ENCODE results near the gene CCDC61.

Gene CCDC61

DNA sequence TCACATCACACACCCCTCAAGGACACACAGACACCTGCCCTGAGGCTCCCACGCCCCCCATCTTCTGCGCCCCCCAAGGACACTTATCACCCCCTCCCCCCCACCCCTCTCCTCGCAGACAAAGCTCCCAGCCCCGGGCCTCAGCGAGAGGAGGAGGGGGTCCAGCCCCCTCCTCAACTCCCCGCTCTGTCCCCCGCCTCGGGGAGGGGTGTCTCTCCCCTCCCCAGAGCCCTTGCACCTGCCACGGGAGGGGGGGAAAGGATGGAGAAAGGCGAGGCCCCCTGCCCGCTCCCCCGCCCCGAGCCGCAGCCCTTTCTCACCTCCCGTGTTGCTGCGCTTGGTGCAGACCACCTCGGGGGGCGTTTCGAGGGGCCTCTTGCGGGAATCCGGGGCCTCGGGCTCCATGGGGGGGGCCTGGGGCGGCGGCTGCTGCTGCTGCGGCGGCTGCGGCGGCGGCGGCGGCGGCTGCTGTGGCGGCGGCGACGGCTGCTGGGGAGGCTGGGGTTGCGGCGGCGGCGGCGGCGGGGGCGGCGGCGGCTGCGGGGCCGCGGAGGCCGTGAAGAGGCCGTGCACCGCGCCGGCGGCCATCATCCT, 22.2 kb upstream of the CCDC61 start:
- in situ Hi-C loops (cut with MboI; ENCODE audit: low sequenced_read_pairs), result no loop called here

DNA sequence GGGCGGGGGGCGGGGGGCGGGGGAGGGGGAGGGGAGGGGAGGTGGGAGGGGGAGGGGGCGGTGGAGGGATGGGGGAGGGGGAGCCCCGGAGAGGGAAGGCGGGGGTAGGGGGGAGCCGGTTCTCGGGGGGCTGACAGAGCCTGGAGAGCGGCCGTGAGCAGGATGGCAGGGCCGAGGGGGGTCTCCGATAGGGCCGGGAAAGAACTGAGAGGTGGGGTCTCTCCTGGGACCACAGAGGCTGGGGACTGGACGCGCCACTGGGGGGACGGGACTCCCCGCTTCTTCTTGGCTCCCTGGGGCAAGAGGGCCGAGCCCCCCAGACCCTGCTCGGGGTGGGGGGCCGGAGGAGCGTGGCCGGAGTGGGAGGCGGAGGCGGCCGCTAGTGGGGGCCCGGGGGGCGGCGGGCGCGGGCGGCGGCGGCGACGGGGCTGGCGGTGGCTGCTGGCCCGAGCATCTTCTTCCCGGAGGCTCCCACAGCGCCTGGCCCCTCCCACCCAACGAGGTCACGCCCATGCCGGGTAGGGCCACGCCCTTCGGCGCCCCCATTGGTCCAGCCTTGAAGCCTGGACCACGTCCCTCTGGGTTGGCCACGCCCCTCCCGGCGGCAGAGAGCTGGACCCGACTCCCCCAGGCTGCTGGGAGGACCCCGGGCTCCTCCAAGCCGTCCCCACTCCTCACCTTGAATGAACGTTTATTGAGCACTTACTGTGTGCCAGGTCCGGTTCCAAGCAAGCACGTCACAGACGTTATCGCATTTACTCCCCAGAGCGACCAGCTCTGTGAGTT, 21.5 kb upstream of the CCDC61 start, which contains the start of gene NOVA2:
TSS of gene NOVA2 (minus strand) at position 313 of the 786 bp plus-strand sequence. CDS start 514 bp downstream, outside the sequence.
- in situ Hi-C loops (cut with MboI; ENCODE audit: low sequenced_read_pairs), result no loop called here

DNA sequence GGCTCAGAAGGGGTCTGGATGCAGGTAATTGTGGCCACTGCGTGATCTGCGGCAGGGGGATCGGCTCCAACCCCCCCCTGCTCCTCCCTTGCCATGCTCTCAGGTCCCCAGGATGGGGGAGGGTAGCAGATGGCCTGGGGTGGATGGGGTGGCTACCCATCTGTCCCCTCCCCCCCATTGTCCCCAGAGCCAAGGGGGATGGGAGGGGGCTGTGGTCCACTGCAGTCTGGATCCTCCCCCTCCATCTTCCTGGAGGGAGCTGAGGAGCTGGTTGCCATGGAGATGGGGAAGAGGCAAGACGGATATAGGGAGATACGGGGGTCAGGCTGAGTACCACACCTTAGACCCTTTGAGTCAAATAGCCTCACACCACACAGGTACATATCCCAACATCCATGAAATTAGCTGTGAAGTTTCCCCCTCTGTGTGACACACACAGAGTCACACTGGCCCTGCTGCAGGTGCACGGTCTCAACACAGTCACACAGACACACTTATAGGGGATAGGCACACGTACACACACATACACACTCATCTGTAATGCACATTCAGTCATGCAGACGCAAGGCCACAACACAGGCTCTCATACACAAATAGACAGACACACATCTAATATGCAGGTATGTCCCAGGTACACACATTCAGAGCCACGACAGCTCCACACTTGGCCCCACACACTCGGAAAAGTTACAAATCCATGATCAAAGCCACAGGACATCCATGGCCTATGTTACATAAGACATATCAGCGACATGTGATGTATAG, 19.8 kb upstream of the CCDC61 start:
- in situ Hi-C loops (cut with MboI; ENCODE audit: low sequenced_read_pairs), result no loop called here

DNA sequence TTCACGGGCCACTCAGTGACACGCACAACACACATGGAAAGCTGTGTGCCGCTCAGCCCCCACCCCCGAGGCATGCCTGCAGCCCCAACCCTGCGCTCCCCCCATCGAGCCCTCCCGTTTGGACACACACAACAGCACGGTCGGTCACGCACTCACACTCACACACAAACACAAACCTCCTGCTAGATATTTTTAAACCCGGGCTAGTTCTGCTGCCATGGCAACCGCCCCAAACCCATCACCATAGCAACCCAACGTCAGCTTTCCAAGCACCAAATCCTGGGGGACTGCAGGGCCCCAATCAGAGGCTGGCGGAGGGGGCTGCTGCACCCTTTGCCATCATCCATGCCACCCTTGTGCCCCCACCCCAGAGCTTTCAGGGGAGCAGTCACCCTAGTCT, 19.1 kb upstream of the CCDC61 start:
- in situ Hi-C loops (cut with MboI; ENCODE audit: low sequenced_read_pairs), result no loop called here

DNA sequence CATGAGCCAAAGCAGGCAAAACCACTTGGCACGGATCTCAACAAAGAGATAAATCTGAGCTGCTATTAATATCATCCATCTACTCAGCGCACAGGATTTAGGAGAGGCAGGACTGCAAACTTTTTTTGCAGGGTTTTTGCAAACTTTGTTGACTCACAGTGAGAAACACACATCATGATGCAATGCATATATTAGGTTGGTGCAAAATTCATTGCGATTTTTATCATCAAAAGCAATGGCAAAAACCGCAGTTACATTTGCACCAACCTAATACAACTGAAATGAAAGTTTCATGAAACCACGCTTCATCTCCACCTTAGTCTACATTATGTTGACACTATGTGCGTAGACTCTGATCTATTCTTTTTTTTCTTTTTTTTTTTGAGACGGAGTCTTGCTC, 17.1 kb upstream of the CCDC61 start:
- in situ Hi-C loops (cut with MboI; ENCODE audit: low sequenced_read_pairs), result no loop called here

DNA sequence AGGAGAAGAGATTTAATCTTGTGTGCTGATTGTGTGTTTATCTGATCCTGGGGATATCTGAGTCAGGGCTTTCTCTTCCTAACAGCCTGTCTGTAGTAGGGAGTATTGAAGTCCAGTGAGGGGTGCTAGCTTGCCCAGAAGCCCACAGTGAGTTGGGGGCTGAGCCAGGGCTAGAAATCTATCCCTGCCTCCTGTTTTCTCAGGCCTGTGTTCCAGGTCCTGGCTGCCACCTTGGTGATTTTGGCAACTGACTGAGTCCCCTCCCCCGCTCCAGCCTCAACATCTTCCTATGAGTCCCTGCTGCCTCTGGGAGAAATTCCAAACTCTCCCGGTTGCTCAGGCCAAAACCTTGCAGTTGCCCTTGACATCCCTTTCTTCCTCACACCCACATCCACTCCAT, 13.9 kb upstream of the CCDC61 start:
- in situ Hi-C loops (cut with MboI; ENCODE audit: low sequenced_read_pairs), result no loop called here

DNA sequence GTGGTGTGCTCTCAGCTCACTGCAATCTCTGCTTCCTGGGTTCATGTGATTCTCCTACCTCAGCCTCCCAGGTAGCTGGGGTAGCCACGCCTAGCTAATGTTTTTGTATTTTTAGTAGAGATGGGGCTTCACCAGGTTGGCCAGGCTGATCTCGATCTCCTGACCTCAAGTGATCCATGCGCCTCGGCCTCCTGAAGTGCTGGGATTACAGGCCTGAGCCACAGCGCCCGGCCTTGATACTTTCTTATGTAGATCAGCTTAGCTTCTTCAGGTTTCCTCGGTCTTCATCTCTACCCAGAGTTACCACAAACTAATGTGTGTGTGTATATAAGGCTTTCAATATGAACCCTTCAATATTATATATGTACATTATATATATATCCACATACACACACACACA, 9.9 kb upstream of the CCDC61 start:
- in situ Hi-C loops (cut with MboI; ENCODE audit: low sequenced_read_pairs), result no loop called here

DNA sequence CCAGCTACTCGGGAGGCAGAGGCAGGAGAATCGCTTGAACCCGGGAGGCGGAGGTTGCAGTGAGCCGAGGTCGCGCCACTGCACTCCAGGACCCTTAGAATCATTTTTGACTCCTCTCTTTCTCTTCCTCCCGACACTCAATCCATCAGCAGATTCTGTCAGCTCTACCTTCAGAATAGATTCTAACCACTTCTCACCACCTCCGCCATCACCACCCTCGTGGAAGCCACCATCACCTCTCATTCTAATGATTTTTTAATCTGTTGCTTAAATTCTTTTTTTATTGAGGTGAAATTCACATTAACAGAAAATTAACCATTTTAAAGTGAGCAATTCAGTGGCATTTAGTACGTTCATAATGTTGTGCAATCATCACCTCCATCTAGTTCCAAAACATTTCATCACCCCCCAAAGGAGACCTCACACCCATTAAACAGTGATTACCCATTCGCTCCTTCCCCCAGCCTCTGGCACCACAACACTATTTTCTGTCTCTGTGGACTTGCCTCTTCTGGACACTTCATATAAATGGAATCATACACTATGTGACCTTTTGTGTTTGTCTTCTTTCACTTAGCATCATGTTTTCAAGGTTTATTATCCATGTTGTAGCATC, 5.0 kb upstream of the CCDC61 start:
- in situ Hi-C loops (cut with MboI; ENCODE audit: low sequenced_read_pairs), result no loop called here

DNA sequence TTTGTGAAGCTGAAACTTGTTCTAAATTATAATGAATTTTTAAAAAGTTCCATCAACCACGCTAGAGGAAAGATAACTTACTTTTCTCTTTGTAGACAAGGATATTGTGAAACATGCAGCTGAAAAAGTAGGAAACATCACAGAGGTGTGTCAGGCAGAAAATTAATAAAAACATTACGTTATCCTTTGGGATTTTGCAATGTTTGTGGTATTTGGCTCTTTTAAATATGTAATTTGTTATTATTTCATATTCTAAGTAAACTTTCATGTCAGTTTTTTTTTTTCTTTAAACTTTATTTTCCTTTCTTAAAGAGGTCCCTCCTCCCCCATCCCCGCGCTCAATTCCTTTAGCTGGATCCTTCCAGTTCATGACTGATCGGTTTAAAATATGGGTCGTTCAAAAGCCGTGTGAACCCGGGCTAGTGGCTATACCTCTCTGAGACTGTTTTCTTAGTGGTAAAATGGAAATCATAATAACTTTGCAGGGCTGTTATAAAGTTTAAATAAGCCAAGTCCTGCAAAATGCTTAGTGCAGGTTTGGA, 740 bp upstream of the CCDC61 start:
- in situ Hi-C loops (cut with MboI; ENCODE audit: low sequenced_read_pairs), result no loop called here

DNA sequence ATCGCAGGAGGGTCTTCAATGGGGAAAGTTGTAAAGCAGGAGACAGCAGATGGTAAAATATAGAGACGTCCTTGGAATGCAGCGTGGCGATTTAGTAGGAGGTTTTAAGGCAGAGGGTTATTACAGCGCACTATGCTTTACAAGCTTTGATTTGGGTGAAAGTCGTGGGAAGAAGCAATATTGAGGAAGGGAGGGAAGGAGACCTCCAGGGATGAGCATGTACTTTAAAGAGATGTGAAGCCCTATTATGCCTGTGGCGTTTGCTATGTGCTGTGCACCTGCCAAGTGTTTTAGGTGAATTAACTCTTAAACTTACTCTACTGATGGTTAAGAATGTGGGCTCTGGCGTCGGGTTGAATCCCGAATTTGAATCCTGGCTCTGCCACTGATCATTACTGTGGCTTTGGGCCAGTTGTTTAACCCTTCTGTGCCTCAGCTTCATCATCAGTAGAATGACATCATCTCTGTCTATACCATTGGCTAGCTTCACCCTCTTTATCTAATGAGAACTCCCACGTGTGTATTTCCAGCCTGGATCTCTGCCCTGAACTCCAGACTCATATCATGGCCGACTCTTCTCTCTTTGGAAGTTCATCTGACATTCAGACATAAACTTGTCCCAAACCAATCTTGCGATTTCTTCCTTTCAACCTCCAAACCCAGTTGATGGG, 583 bp downstream of the CCDC61 start:
- in situ Hi-C loops (cut with MboI; ENCODE audit: low sequenced_read_pairs), result no loop called here

DNA sequence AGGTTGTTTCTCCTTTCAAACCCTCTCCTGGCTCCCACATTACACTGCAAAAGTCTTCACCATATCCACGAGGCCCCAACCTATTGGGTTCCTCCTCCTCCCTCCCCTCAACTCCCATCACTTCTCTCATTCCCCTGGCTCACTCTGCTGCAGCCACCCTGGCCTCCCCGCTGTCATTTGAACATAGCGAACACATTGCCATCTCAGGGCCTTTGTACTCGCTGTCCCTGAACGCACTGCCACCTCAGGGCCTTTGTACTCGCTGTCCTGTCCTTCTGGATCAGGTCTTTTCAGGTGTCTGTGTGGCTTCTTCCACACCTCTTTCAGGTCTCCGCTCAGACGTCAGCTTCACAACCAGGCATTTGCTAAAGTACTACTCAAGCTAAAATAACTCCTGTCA, 1.7 kb downstream of the CCDC61 start:
- in situ Hi-C loops (cut with MboI; ENCODE audit: low sequenced_read_pairs), result no loop called here

DNA sequence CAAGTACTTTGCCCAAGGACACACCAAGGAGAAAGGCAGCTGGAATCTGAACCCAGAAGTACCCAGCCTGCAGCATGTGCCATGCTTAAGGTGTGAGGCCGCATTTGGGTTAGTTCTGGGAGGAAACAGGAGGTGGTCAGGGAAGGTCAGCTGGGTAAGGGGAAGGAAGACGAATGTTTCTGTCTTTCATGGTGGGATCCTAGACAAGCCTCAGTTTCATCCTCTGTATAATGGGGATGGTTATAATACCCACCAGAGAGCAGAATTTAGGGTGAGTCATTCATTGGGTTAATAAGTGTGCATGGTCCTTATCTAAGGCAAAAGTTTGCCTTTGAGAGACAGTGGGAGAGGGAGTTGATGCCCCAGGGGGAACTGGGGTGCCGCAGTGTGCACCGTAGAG, 3.6 kb downstream of the CCDC61 start:
- in situ Hi-C loops (cut with MboI; ENCODE audit: low sequenced_read_pairs), result no loop called here

DNA sequence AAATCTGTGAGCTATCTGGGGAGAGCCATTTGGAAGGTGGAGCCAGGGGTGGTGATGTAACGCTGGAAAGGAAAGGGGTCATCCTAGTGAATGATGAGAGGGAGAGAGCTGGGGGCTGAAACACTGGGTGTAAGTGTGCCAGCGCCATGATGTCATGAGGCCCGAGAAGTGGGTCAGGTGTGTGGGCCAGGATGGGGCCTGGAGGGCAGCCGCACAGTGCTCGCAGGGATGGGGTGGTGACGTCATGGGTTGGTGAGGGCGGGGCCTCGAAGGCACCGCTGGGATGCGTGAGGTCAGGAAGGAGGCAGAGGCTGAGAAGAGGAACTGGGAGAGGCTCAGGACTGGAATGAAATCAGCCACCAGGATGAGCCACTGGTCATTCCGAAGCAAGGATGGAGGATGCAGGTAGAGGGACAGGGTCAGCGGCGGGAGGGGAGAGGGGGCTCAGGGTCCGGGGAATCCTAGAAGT, 4.4 kb downstream of the CCDC61 start:
- in situ Hi-C loops (cut with MboI; ENCODE audit: low sequenced_read_pairs), result no loop called here

DNA sequence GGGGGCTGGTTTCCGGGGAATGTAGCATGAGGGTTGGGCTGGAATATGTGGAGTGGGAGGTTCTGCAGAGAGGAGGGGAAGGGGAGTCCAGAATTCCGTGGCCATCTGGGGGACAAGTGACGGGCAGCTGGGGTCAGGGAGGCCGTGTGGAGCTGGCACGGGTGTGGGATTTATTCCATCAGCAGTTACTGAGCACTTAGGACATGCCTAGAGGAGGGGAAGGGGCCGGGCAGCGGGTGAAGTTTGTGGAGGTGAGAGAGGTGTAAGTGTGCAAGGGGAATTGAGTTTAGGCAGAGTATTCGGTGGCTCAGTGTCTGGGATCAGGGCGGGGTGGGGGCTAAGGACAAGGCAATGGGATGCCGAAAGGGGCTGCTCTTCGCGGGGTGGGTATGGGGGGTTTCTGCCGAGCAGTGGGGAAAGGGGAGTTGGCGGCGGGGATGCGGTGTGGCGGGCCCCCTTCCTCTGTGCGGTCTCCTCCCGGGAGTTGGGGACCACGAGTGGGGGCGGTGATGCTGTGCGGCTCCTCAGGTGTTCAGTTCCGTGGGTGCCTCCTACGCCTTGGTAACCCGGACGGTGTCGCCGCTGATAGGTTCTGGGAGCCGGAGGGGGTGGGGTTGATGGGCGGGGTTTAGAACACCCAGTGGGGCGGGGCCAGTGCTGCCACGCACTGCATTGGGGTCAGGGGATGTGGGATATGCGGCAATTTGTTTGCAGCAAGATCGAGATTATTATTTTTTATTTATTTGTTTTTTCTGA, 5.4 kb downstream of the CCDC61 start:
- in situ Hi-C loops (cut with MboI; ENCODE audit: low sequenced_read_pairs), result no loop called here

DNA sequence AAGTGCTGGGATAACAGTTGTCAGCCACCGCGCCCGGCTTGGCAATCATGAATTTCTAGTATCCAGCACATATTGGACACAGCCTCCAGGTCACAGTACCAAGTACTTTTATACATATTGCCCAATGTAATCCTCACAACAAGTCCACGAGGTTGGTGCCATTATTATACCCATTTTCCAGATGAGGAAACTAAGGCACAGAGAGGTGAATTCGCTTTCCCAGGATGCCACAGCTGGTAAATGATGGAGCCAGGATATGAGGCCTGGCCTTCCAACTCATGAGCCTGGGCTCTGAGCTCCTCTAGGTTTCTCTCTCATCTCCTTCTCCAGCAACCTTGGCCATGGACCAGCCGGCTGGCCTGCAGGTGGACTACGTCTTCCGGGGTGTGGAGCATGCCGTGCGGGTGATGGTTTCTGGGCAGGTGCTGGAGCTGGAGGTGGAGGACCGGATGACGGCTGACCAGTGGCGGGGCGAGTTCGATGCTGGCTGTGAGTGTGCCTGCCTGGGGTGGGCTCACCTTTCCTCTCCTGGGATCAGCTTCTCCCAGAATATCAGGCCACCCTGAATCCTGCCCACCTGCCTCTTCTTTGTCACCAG, 7.5 kb downstream of the CCDC61 start:
- in situ Hi-C loops (cut with MboI; ENCODE audit: low sequenced_read_pairs), result no loop called here

DNA sequence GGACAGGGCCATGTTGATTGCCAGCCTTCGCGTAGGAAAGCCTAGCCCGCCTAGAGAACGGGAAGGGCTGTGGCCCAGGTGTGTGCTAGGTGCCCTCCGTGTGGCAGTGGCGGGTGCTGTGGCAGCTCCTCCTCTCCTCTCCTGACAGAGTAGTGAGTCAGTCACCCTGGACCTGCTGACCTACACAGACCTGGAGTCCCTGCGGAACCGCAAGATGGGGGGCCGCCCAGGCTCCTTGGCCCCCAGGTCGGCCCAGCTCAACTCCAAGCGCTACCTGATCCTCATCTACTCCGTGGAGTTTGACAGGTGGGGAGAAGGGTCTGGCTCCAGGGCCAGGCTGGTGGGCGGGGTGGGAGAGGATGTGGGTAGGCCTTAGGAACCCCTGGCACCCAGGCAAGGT, 11.1 kb downstream of the CCDC61 start:
- in situ Hi-C loops (cut with MboI; ENCODE audit: low sequenced_read_pairs), result no loop called here

DNA sequence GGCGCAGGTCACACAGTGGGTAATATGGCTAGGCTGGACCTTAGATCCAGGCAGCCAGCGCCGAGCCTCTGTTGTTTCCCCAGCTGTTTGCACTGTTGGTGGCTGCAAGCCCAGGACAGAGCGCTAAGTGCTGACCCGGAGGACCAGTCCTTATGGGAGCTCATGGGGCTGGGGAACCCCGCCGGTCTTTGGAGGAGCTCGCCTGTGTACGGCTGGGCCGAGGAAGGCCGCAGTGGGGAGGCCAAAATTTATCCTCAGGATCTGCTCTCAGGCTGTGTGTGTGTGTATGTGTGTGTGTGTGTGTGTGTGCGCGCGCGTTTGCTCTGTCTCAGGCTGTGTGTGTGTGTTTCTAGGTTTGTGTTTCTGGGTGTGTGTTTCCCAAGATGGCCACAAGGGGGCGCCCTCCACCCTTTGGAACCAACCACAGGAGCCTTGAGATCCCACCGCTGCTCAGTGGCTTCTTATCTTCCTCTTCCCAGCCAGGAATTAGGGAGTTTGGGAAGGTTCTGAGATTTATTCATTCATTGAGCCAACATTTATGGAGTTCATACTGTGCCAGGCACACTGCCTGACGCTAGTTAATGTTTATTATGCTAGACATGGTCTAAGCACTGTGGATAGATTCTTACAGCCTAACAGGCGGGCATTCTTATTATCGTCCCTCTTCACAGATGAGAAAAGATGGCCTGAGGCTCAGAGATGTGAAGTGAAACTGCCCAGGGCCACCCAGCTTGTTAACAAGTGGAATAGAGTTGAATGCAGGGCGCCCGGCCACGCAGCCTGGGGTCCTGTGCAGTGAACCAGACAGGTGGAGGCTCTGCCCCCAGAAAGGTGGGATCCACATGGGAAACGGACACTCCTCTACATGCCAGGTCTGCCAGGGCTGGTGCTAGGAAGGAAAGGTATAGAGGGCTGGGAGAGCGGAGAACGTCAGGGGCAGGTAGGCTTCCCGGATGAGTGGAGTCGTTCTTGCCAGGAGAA, 14.6 kb downstream of the CCDC61 start:
- in situ Hi-C loops (cut with MboI; ENCODE audit: low sequenced_read_pairs), result no loop called here

DNA sequence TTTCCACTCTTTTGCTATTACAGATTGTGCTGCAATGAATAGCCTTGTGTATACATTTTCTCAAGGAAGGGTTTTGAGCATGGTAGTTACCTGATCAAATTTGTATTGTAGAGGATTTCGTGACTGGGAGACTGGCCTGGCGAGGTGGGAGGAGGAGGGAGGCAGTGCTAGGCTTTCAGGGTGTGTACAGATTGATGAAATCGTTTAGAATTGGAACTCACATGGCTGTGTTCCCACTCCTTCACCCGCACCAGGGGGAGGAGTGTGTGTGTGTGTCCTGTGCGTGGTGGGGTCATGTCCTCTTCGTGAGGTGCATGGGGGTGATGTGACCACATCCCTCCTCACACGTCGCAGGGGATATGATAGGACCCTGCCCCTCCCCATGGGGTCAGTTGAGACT, 19.3 kb downstream of the CCDC61 start:
- in situ Hi-C loops (cut with MboI; ENCODE audit: low sequenced_read_pairs), result no loop called here
